HT-29 (cell line): ENCODE measurements around the gene STC2. TPM values are rescaled to one million over a fixed set of nuclear protein-coding genes. Genes with fewer than 3 reads are reported as not detected.

Experiments used
- DNase-seq: peaks from one replicate; pipeline ENCODE4 v3.0.0-alpha.2; 2015; ENCODE audit warnings: low spot score
- total RNA-seq: library from RNA; depleted of rRNA; stranded (reverse); fragments of >200 nt; shearing (Covaris generic); gene quantifications from 2 replicates; pipeline ENCODE4 v1.2.3, GENCODE V29; 2014

Gene STC2
- total RNA-seq, 1 experiment from 2014 or later, result not detected

- no peak for DNase-seq
These were observed 753 bp upstream of the STC2 start for GRCh38 chr5:173328844-173329490.

GRCh38 chr5:173327084-173327947, 898 bp downstream of the STC2 start:
- no peak for DNase-seq

- DNase-seq, result no peak
These were observed 1.7 kb downstream of the STC2 start for GRCh38 chr5:173326501-173326960.

GRCh38 chr5:173325091-173325698, 3.0 kb downstream of the STC2 start:
- DNase-seq, result no peak

- DNase-seq, result no peak
These were observed 3.9 kb downstream of the STC2 start for GRCh38 chr5:173324115-173325001.

GRCh38 chr5:173323799-173324114, 4.5 kb downstream of the STC2 start:
- DNase-seq, result no peak

- DNase-seq, result no peak
These were observed 5.0 kb downstream of the STC2 start for GRCh38 chr5:173323106-173323798.

- DNase-seq, result no peak
These were observed 6.3 kb downstream of the STC2 start for GRCh38 chr5:173321886-173322285.

- no peak for DNase-seq
These were observed 8.0 kb downstream of the STC2 start for GRCh38 chr5:173320259-173320658.

- DNase-seq, result no peak
These were observed 8.6 kb downstream of the STC2 start for GRCh38 chr5:173319646-173320045.

- DNase-seq, result no peak
These were observed 9.2 kb downstream of the STC2 start for GRCh38 chr5:173318881-173319620.

- DNase-seq, result no peak
These were observed 9.9 kb downstream of the STC2 start for GRCh38 chr5:173318330-173318729.

GRCh38 chr5:173317852-173318251, 10.4 kb downstream of the STC2 start:
- DNase-seq, result no peak

- DNase-seq, result no peak
These were observed 11.0 kb downstream of the STC2 start for GRCh38 chr5:173317091-173317730.

GRCh38 chr5:173316339-173317020, 11.7 kb downstream of the STC2 start:
- no peak for DNase-seq

GRCh38 chr5:173315495-173316338, 12.5 kb downstream of the STC2 start:
- peak; percentile 12 for DNase-seq

- DNase-seq, result no peak
These were observed 13.9 kb downstream of the STC2 start for GRCh38 chr5:173314166-173314952.
